NB4 (cell line): ENCODE measurements around the gene SEC61A2.
"Not testable (repeated sequence)": the region's sequence is repeated elsewhere in the genome, so short reads cannot be mapped to it uniquely, and the experiment has no call there.

ENCODE experiments used
- DNase-seq: peaks from one replicate; pipeline ENCODE4 v3.0.0; 2010; ENCODE audit warnings: low read depth
- H3K4me3 ChIP-seq: one replicate; pipeline ENCODE4 v1.5.1; 2011; ENCODE audit warnings: mild to moderate bottlenecking, low read depth, low read length, moderate library complexity
- MYC ChIP-seq: IDR thresholded peaks from 2 replicates; pipeline ENCODE4 v1.6.1; 2011; ENCODE audit warnings: low read depth, low read length
- POLR2A ChIP-seq: IDR thresholded peaks from 2 replicates; pipeline ENCODE4 v1.6.1; 2011; ENCODE audit warnings: mild to moderate bottlenecking; ENCODE audit not compliant: insufficient read length; ENCODE audit errors: extremely low read depth
- TF ChIP-seq, protein P1 (sequence below): IDR thresholded peaks from 2 replicates; pipeline ENCODE4 v1.6.1; 2011; ENCODE audit warnings: low read depth, low read length
- TF ChIP-seq, protein P2 (sequence below): IDR thresholded peaks from one replicate; pipeline ENCODE4 v1.5.1; 2012; ENCODE audit warnings: low read depth, low read length

The SEC61A2 gene

DNA sequence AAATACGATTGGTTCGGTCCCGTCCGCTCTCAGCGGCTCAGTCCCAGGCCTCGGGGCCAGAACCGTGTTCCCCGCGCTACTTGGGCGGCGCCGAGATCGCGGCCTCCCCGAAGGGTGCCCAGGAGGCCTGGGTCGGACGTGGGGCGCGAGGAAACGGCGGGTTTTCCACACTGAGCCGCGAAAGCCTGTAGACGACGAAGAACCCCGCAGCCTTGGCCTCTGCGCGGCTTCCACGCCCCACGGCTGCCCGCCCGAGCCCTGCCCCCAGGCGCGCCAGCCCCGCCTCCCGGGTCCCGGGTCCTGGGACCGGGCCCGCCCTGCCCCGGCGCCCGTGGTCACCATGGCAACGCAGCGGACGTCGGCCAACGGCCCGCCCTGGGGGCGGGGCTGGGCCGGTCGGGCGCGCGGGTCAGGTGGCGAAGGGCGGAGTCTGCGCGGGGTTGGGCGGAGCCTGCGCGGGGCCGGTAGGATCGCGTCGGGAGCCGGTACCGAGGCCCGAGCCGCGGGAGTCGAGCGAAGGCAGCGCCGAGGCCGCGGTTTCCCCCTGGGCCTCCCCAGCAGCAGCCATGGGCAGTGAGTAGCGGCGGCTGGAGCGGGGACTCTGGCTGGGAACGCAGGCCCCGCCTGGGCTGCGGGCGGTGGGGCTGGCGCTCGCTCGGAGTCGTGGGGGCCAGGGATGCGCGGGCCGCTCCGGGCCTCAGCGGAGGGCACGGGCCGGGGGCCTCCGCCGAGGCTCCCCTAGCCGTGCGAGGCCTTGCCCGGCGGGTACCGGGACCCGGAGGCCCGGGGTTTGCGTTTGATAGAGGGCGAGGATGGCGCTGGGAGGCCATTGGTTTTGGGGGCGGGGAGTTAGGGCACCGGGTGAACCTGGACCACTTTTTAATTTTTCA, at the start of gene SEC61A2:
Gene SEC61A2 (plus strand): TSS at position 456 of the 890 bp plus-strand sequence. CDS start 111 bp downstream, at position 567.
- peak; percentile 86 for DNase-seq

DNA sequence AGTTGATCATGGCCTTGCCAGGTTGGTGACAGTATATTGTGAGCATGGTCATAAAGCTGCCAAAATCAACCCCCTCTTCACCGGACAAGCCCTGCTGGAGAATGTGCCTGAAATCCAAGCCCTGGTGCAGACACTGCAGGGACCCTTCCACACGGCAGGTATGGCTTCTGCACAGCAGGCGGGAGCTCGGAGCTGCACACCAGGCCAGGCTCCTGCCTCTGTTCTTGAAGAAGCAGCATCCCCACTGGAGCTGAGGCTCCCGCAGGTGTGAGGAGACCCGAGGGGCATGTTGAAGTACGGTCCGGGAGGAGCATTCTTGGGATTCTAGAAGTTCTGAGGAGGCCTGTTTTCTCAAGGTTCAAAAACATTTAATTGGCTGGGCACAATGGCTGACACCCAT, 48.0 kb upstream of the SEC61A2 start:
- TF ChIP-seq, protein P1, sequence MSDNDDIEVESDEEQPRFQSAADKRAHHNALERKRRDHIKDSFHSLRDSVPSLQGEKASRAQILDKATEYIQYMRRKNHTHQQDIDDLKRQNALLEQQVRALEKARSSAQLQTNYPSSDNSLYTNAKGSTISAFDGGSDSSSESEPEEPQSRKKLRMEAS: no peak
- TF ChIP-seq POLR2A (no peak), MYC (no peak)
- TF ChIP-seq, protein P2, sequence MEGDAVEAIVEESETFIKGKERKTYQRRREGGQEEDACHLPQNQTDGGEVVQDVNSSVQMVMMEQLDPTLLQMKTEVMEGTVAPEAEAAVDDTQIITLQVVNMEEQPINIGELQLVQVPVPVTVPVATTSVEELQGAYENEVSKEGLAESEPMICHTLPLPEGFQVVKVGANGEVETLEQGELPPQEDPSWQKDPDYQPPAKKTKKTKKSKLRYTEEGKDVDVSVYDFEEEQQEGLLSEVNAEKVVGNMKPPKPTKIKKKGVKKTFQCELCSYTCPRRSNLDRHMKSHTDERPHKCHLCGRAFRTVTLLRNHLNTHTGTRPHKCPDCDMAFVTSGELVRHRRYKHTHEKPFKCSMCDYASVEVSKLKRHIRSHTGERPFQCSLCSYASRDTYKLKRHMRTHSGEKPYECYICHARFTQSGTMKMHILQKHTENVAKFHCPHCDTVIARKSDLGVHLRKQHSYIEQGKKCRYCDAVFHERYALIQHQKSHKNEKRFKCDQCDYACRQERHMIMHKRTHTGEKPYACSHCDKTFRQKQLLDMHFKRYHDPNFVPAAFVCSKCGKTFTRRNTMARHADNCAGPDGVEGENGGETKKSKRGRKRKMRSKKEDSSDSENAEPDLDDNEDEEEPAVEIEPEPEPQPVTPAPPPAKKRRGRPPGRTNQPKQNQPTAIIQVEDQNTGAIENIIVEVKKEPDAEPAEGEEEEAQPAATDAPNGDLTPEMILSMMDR: no peak
- DNase-seq: no peak
- no peak overlapping the region for H3K4me3 ChIP-seq

More for the DNA sequence above, at the start of gene SEC61A2:
- TF ChIP-seq POLR2A: peak; percentile 54
- TF ChIP-seq, protein P1: no peak
- peak within 1 kb of the TSS; percentile 68 for H3K4me3 ChIP-seq

DNA sequence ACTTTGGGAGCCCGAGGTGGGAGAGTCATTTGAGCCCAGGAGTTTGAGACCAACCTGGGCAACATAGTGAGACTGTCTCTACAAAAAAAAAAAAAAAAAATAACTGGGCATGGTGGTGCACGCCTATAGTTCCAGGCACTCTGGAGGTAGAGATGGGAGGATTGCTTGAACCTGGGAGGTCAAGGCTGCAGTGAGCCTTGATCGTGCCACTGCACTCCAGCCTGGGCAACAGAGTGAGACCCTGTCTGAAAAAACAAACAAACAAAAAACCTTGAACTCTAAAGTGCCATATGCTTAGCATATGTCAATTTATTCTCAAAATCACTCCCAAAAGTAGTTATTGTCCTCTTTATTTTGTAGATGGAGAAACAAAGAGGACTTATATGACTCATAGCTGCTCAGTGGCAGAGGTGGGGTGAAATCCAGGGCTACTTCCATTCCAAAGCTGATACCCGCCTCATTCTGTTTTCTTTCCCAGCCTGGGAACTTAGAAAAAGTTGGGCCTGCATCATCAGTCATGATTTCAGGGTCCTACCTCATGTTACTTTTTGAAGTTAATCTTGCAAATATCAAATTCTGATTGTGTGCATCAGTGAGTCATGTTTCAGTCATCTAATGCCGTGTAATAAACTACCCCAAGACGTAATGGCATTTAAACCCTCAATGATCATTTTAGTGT, 47.5 kb upstream of the SEC61A2 start:
- DNase-seq: no peak
- TF ChIP-seq, protein P1: no peak
- TF ChIP-seq POLR2A: no peak
- TF ChIP-seq MYC: no peak
- TF ChIP-seq, protein P2: no peak
- no peak overlapping the region for H3K4me3 ChIP-seq

DNA sequence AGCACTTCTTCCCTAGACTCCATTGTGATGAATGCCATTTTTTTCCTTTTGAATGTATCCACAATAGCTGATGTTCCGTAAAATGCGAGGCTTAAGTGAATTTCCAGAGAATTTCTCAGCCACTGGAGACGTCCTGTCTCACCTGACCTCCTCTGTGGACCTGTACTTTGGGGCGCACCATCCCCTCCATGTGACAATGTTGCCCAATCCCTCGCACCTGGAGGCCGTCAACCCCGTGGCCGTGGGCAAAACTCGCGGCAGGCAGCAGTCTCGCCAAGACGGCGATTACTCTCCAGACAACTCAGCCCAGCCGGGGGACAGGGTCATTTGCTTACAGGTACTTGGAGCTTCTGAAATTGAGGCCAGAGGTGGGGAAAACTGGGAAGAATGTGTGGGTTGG, 40.6 kb upstream of the SEC61A2 start:
- DNase-seq: no peak
- TF ChIP-seq, protein P1: no peak
- no peak for TF ChIP-seq POLR2A
- no peak for TF ChIP-seq MYC
- TF ChIP-seq, protein P2: no peak
- H3K4me3 ChIP-seq: no peak overlapping the region

DNA sequence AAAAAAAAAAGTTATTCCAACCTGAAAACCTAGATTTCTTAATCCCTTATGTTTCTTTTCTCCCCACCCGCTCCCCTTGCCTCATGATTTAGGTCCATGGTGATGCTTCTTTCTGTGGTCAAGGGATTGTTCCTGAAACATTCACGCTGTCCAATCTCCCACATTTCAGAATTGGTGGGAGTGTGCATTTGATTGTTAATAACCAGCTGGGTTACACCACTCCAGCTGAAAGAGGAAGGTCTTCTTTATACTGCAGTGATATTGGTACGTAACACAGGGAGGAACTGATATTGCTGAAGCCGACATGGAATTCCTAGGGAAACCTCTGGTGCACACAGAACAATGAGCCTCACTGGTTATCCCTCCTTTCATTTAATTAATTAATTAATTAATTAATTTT, 38.1 kb upstream of the SEC61A2 start:
- no peak for DNase-seq
- H3K4me3 ChIP-seq: no peak overlapping the region
- no peak for TF ChIP-seq POLR2A
- TF ChIP-seq, protein P2: no peak
- TF ChIP-seq MYC: no peak
- TF ChIP-seq, protein P1: no peak

DNA sequence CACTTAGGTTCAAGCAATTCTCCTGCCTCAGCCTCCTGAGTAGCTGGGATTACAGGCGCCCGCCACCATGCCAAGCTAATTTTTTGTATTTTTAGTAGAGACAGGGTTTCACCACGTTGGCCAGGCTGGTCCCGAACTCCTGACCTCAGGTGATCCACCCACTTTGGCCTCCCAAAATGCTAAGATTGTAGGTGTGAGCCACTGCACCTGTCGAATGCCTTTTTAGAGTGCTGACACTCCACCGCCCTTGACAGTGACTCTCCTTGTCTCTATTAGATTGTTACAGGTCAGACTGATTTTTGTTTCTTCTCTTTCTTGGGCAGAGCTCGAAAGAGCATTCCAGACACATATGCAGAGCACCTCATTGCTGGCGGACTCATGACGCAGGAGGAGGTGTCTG, 32.1 kb upstream of the SEC61A2 start:
- not testable (repeated sequence) for H3K4me3 ChIP-seq, DNase-seq
